ENCODE measurements around the gene CAMSAP2. TPM values are rescaled to one million over a fixed set of nuclear protein-coding genes. Genes with fewer than 3 reads are reported as not detected.

The CAMSAP2 gene
- total RNA-seq, 1 donor from 2014 or later: 47.9 TPM

DNA sequence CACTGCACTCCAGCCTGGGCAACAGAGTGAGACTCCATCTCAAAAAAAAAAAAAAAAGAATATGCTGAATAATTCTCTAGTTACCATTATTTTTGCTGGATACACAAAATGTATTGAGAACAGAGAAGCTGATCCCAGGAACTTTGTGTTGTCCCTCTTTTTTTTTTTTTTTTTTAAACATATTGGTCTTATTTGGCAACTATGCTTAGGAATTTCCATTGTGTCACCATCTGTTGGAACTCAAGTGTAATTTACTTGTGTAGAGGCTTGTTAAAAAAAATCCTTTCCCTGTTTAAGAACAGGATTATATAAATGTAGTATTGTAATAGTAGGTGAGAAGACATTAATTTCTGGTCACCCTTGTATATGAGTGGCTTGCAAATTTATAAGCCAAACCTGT is 28.6 kb downstream of the CAMSAP2 start:
- no peak overlapping the region for H3K4me3 Mint-ChIP-seq
- H3K27me3 Mint-ChIP-seq (ENCODE audit: low read depth): no peaks in the 10 kb centered on the region
- TF ChIP-seq, protein P1, sequence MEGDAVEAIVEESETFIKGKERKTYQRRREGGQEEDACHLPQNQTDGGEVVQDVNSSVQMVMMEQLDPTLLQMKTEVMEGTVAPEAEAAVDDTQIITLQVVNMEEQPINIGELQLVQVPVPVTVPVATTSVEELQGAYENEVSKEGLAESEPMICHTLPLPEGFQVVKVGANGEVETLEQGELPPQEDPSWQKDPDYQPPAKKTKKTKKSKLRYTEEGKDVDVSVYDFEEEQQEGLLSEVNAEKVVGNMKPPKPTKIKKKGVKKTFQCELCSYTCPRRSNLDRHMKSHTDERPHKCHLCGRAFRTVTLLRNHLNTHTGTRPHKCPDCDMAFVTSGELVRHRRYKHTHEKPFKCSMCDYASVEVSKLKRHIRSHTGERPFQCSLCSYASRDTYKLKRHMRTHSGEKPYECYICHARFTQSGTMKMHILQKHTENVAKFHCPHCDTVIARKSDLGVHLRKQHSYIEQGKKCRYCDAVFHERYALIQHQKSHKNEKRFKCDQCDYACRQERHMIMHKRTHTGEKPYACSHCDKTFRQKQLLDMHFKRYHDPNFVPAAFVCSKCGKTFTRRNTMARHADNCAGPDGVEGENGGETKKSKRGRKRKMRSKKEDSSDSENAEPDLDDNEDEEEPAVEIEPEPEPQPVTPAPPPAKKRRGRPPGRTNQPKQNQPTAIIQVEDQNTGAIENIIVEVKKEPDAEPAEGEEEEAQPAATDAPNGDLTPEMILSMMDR (IDR thresholded peaks at IDR 0.05; ENCODE audit: unreplicated experiment): no peak
- DNase-seq (ENCODE audit: low spot score in 2 of 2, unreplicated experiment in 2 of 2): no peak
- H3K9me3 Mint-ChIP-seq: peaks cover 5% of the 10 kb centered on the region
- H3K27ac Mint-ChIP-seq: no peak overlapping the region
- peaks cover 6% of the 10 kb centered on the region for H3K4me1 Mint-ChIP-seq
- peaks cover 47% of the 10 kb centered on the region for H3K36me3 Mint-ChIP-seq

- peaks cover 19% of the 10 kb centered on the region for H3K4me1 Mint-ChIP-seq
- DNase-seq (ENCODE audit: low spot score in 2 of 2, unreplicated experiment in 2 of 2): no peak
- peaks cover 5% of the 10 kb centered on the region for H3K9me3 Mint-ChIP-seq
- H3K4me3 Mint-ChIP-seq: no peak overlapping the region
- TF ChIP-seq, protein P1 (IDR thresholded peaks at IDR 0.05; ENCODE audit: unreplicated experiment): no peak
- peaks cover 34% of the 10 kb centered on the region for H3K36me3 Mint-ChIP-seq
- no peaks in the 10 kb centered on the region for H3K27me3 Mint-ChIP-seq (ENCODE audit: low read depth)
- H3K27ac Mint-ChIP-seq: peak overlapping the region; percentile 85
Observed at GRCh38 chr1:200771625-200772555, 33.2 kb downstream of the CAMSAP2 start.

- Mint-ChIP-seq H3K4me1 (peaks cover 29% of the 10 kb centered on the region), H3K4me3 (no peak overlapping the region), H3K27ac (peak overlapping the region; percentile 77), H3K9me3 (no peaks in the 10 kb centered on the region), H3K36me3 (peaks cover 25% of the 10 kb centered on the region), H3K27me3 (ENCODE audit: low read depth) (no peaks in the 10 kb centered on the region)
- DNase-seq (ENCODE audit: low spot score in 2 of 2, unreplicated experiment in 2 of 2): no peak
- TF ChIP-seq, protein P1 (IDR thresholded peaks at IDR 0.05; ENCODE audit: unreplicated experiment): no peak
Observed at GRCh38 chr1:200774311-200774710, 35.6 kb downstream of the CAMSAP2 start.

DNA sequence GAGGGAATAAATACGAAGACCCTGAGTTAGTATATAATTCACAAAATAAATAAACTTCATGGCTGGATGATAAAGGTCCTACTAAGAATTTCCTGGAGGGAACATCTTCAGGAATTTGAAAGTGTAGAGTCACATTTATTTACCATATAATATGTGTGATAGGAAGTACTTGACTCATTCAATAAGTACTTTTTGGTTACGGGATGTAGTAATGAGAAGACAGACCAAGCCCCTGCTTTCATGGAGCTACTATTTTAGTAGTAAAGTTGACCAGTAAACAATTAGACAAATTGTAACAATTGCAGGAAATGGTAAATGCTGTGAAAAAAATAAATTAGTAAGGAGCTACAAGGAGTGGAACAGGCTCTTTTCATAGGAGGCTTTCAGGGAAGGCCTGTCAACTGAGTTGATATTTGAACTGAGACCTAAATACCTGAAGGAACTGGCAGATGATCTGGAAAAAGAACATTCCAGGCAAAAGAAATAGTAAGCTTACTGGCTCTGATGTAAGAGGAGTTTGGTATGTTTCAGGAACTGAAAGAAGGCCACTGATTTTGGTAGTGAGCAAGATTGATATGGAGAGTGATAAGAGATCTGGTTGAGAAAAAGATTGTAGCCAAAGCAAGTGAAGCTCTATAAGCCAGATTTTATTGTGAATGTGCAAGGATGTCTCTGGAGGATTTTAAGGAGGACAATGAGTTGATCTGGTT is 36.2 kb downstream of the CAMSAP2 start:
- TF ChIP-seq, protein P1 (IDR thresholded peaks at IDR 0.05; ENCODE audit: unreplicated experiment): no peak
- H3K9me3 Mint-ChIP-seq: no peaks in the 10 kb centered on the region
- H3K4me3 Mint-ChIP-seq: no peak overlapping the region
- H3K27ac Mint-ChIP-seq: peak overlapping the region; percentile 77
- H3K4me1 Mint-ChIP-seq: peaks cover 31% of the 10 kb centered on the region
- no peak for DNase-seq (ENCODE audit: low spot score in 2 of 2, unreplicated experiment in 2 of 2)
- H3K36me3 Mint-ChIP-seq: peaks cover 19% of the 10 kb centered on the region
- H3K27me3 Mint-ChIP-seq (ENCODE audit: low read depth): no peaks in the 10 kb centered on the region

GRCh38 chr1:200775850-200776249 is 37.2 kb downstream of the CAMSAP2 start:
- Mint-ChIP-seq H3K27ac (peak overlapping the region; percentile 36), H3K4me1 (peaks cover 40% of the 10 kb centered on the region), H3K27me3 (ENCODE audit: low read depth) (no peaks in the 10 kb centered on the region), H3K4me3 (no peak overlapping the region), H3K9me3 (no peaks in the 10 kb centered on the region), H3K36me3 (peaks cover 13% of the 10 kb centered on the region)
- TF ChIP-seq, protein P1 (IDR thresholded peaks at IDR 0.05; ENCODE audit: unreplicated experiment): no peak
- DNase-seq (ENCODE audit: low spot score in 2 of 2, unreplicated experiment in 2 of 2): no peak
